ENCODE measurements around the gene NPC1. TPM values are rescaled to one million over a fixed set of nuclear protein-coding genes. Genes with fewer than 3 reads are reported as not detected.

NPC1 gene
- total and polyA plus RNA-seq, 8 donors: 7.6 to 219 (median 59.3) TPM

GRCh38 chr18:23506393-23506792 lies 79.9 kb downstream of the NPC1 start:
- whole genome bisulfite sequencing, 5 donors: 76 to 93% (median 81%) methylated on average over 6 of the region's 6 CpGs
- no peaks in the 10 kb centered on the region for H3K27me3 ChIP-seq
- intact Hi-C loops (cut with DNase I; ENCODE audit: low total_unique reads): no loop called here

GRCh38 chr18:23504720-23505119 lies 81.6 kb downstream of the NPC1 start:
- intact Hi-C loops (cut with DNase I; ENCODE audit: low total_unique reads): no loop called here
- TF ChIP-seq POLR2AphosphoS5 (IDR thresholded peaks at IDR 0.05) (peak in 2 of 3 donors; percentile 7 to 19), EP300 (IDR thresholded peaks at IDR 0.05) (no peak)
- no peaks in the 10 kb centered on the region for H3K27me3 ChIP-seq
- peaks cover 18 to 49% (median 35%) of the 10 kb centered on the region in 4 donors for H3K4me1 ChIP-seq
- H3K36me3 ChIP-seq: peaks cover 4 to 36% (median 33%) of the 10 kb centered on the region in 4 donors
- peak in 1 of 2 donors; percentile 64 for DNase-seq
- no peaks in the 10 kb centered on the region for H3K9me3 ChIP-seq
- H3K27ac ChIP-seq: peak overlapping the region; percentile 41 to 97 (median 94)
- H3K4me3 ChIP-seq: peak overlapping the region; percentile 61 to 99 (median 85)
- WGBS, 5 donors: 24 to 51% (median 34%) methylated on average over 3 of the region's 3 CpGs

More at GRCh38 chr18:23506393-23506792, 79.9 kb downstream of the NPC1 start:
- TF ChIP-seq POLR2AphosphoS5 (IDR thresholded peaks at IDR 0.05) (no peak), POLR2A (IDR thresholded peaks at IDR 0.05) (no peak), CTCF (IDR thresholded peaks at IDR 0.05) (no peak), EP300 (IDR thresholded peaks at IDR 0.05) (no peak)
- no peak overlapping the region for H3K4me3 ChIP-seq
- peaks cover 16 to 53% (median 50%) of the 10 kb centered on the region in 4 donors for H3K36me3 ChIP-seq
- no peaks in the 10 kb centered on the region for H3K9me3 ChIP-seq
- H3K4me1 ChIP-seq: peaks cover 18 to 49% (median 35%) of the 10 kb centered on the region in 4 donors
- DNase-seq: no peak
- H3K27ac ChIP-seq: no peak overlapping the region

- Histone ChIP-seq H3K36me3 (peaks cover 0 to 28% (median 26%) of the 10 kb centered on the region in 4 donors), H3K4me3 (peak overlapping the region; percentile 61 to 99 (median 85)), H3K9me3 (no peaks in the 10 kb centered on the region), H3K27me3 (no peaks in the 10 kb centered on the region), H3K4me1 (peaks cover 18 to 55% (median 37%) of the 10 kb centered on the region in 4 donors), H3K27ac (peak overlapping the region; percentile 92 to 97 (median 94))
- intact Hi-C loops (cut with DNase I; ENCODE audit: low total_unique reads): no loop called here
- TF ChIP-seq EP300 (IDR thresholded peaks at IDR 0.05) (no peak), CTCF (IDR thresholded peaks at IDR 0.05) (no peak), POLR2A (IDR thresholded peaks at IDR 0.05) (no peak), POLR2AphosphoS5 (IDR thresholded peaks at IDR 0.05) (no peak)
- 1 to 3% (median 2%) methylated on average over 21 of the region's 21 CpGs for WGBS, 5 donors
- DNase-seq: no peak
Measured at GRCh38 chr18:23503963-23504344, 82.4 kb downstream of the NPC1 start.

GRCh38 chr18:23503038-23503962 lies 83.0 kb downstream of the NPC1 start, which contains the start of gene RMC1:
Gene RMC1 (plus strand): TSS chr18:23503511. CDS start chr18:23503619, 108 bp downstream.
- Histone ChIP-seq H3K4me3 (peak within 1 kb of the TSS; percentile 61 to 99 (median 85)), H3K27me3 (no peaks in the 10 kb centered on the region), H3K4me1 (peaks cover 18 to 61% (median 39%) of the 10 kb centered on the region in 4 donors), H3K27ac (peak within 1 kb of the TSS; percentile 92 to 97 (median 94)), H3K36me3 (peaks cover 0 to 22% (median 20%) of the 10 kb centered on the region in 4 donors), H3K9me3 (no peaks in the 10 kb centered on the region)
- 0 to 1% (median 0%) methylated on average over 22 to 110 of the region's 110 CpGs for WGBS, 5 donors
- DNase-seq: peak; percentile 98
- peak; percentile 47 to 90 (median 76) for TF ChIP-seq POLR2AphosphoS5 (IDR thresholded peaks at IDR 0.05)
- TF ChIP-seq POLR2A (IDR thresholded peaks at IDR 0.05): peak in 1 of 4 donors; percentile 67
- TF ChIP-seq CTCF (IDR thresholded peaks at IDR 0.05): peak in 1 of 7 experiments; percentile 27
- TF ChIP-seq EP300 (IDR thresholded peaks at IDR 0.05): no peak
- intact Hi-C loops (cut with DNase I; ENCODE audit: low total_unique reads): no loop called here

Measured in stomach (tissue), 9 donors.